Motor neuron (in vitro differentiated cells): ENCODE results near the gene RPS6KA4. TPM values are rescaled to one million over a fixed set of nuclear protein-coding genes. Genes with fewer than 3 reads are reported as not detected.
A peak's percentile ranks its signal among the peaks of the same experiment; 100 is the strongest.

Source experiments
- ATAC-seq, 8 experiments: fragments of 200-7000 bp; cut with Tn5 transposase; replicated peaks in 6 of 8; 2 replicates each; pipeline ENCODE4 v1.8.0; 2021; ENCODE audit warnings: mild to moderate bottlenecking in 8 of 8, moderate library complexity in 8 of 8
- H3K27ac ChIP-seq, 2 donors: fragments of 250-450 bp; sonication (Bioruptor Pico); 2 replicates each; pipeline ENCODE4 v1.9.0; 2021; ENCODE audit warnings: antibody characterized with exemption in 2 of 2, mild to moderate bottlenecking in 2 of 2, moderate library complexity in 1 of 2
- H3K4me1 ChIP-seq, 2 donors: fragments of 250-450 bp; sonication (Bioruptor Pico); replicated peaks in 1 of 2; 2 replicates each; pipeline ENCODE4 v1.6.1; 2021; ENCODE audit warnings: antibody characterized with exemption in 2 of 2, mild to moderate bottlenecking in 2 of 2, moderate library complexity in 1 of 2
- H3K4me3 ChIP-seq, 5 donors: fragments of 250-450 bp; sonication (Bioruptor Pico); 2 replicates each; pipeline ENCODE4 v1.9.0; 2021; ENCODE audit warnings: antibody characterized with exemption in 5 of 5, mild to moderate bottlenecking in 5 of 5, moderate library complexity in 4 of 5
- WGBS, 10 experiments: fragments of 450-650 bp; shearing (Covaris generic); methylation state at CpG; one replicate each; pipeline ENCODE4 v1.0.0; 2022; 5-methylcytosine and 5-hydroxymethylcytosine counted together
- in situ Hi-C, 9 experiments: fragments of 400-800 bp; cut with MboI; loops; one replicate each; pipeline ENCODE4 v1.15.0; 2021; ENCODE audit warnings: low sequenced_read_pairs in 9 of 9, low pct_unique_long_range_greater_than_20kb in 2 of 9; ENCODE audit not compliant: unreplicated experiment in 9 of 9
- total RNA-seq, 8 experiments: library from RNA; unstranded; fragments of 300-600 nt; gene quantifications; 2 replicates each; pipeline versions ENCODE4 v1.2.3 to v1.2.4, GENCODE V29; 2022

The RPS6KA4 gene
- total RNA-seq, 8 experiments from 2014 or later = 5.0 to 48.1 (median 12.3) TPM

GRCh38 chr11:64343767-64344559 is 15.0 kb upstream of the RPS6KA4 start:
- 20 to 72% methylated on average over 1 to 2 of the region's 18 CpGs; no CpG with 5 or more reads in 8 of the 10 experiments for WGBS, 10 experiments
- no peak for ATAC-seq
- in situ Hi-C loops = no loop called here

GRCh38 chr11:64344787-64345186 is 14.2 kb upstream of the RPS6KA4 start:
- Histone ChIP-seq H3K27ac (no peak overlapping the region), H3K4me1 (peaks cover 25 to 36% of the 10 kb centered on the region in 2 donors), H3K4me3 (no peak overlapping the region)
- ATAC-seq = no peak
- WGBS, 10 experiments = 88 to 94% (median 92%) methylated on average over 7 to 13 of the region's 28 CpGs; no CpG with 5 or more reads in 7 of the 10 experiments
- in situ Hi-C loops = no loop called here

More at GRCh38 chr11:64343767-64344559, 15.0 kb upstream of the RPS6KA4 start:
- Histone ChIP-seq H3K4me1 (peaks cover 25 to 35% of the 10 kb centered on the region in 2 donors), H3K4me3 (no peak overlapping the region), H3K27ac (peak overlapping the region in 1 of 2 donors; percentile 17)

DNA sequence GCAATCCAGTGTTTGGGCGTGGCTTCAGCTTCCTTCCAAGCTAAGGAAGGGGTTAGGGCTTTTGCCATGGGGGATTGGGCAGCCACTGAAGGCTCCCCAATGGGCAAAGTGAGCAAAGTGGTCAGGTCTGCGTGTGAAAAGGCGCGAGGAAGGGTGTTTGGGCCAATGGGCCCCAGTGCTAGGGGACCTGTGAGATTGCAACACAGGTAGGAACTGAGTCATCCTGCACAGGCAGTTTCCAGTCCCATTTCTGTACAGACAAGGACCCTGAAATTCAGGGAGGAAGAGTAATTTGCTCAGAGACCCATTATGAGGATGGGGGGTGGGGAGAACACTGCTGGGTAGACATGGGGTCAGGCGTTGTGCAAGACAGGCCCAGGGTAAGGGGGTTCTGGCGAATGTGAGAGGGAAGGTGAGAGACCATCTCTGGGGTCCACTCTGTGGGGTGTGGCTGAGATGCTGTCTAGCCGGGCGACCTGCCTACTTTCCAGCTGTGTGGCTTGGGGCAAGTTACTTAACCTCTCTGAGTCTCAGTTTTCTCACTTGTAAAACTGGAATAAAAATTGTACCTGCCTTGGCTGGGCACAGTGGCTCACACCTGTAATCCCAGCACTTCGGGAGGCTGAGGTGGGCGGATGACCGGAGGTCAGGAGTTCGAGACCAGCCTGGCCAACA is 11.6 kb upstream of the RPS6KA4 start:
- ATAC-seq = no peak

GRCh38 chr11:64348383-64349024 is 10.5 kb upstream of the RPS6KA4 start:
- Histone ChIP-seq H3K27ac (peak overlapping the region in 1 of 2 donors; percentile 68), H3K4me3 (no peak overlapping the region), H3K4me1 (peaks cover 16 to 28% of the 10 kb centered on the region in 2 donors)
- WGBS, 10 experiments = 30 to 86% methylated on average over 1 to 2 of the region's 14 CpGs; no CpG with 5 or more reads in 8 of the 10 experiments
- peak in 6 of 8 experiments; percentile 17 to 93 (median 25) for ATAC-seq
- in situ Hi-C loops = no loop called here

More for the DNA sequence above, 11.6 kb upstream of the RPS6KA4 start:
- in situ Hi-C loops = no loop called here
- Histone ChIP-seq H3K4me3 (no peak overlapping the region), H3K27ac (no peak overlapping the region), H3K4me1 (peaks cover 23 to 36% of the 10 kb centered on the region in 2 donors)
- 40 to 90% (median 82%) methylated on average over 1 to 8 of the region's 12 CpGs; no CpG with 5 or more reads in 3 of the 10 experiments for WGBS, 10 experiments

- in situ Hi-C loops = no loop called here
- Histone ChIP-seq H3K4me1 (peaks cover 11 to 23% of the 10 kb centered on the region in 2 donors), H3K4me3 (no peak overlapping the region), H3K27ac (no peak overlapping the region)
- WGBS, 10 experiments = 69 to 100% (median 92%) methylated on average over 1 to 5 of the region's 7 CpGs; no CpG with 5 or more reads in 7 of the 10 experiments
- ATAC-seq = no peak
These were observed 10.0 kb upstream of the RPS6KA4 start for GRCh38 chr11:64349025-64349387.

DNA sequence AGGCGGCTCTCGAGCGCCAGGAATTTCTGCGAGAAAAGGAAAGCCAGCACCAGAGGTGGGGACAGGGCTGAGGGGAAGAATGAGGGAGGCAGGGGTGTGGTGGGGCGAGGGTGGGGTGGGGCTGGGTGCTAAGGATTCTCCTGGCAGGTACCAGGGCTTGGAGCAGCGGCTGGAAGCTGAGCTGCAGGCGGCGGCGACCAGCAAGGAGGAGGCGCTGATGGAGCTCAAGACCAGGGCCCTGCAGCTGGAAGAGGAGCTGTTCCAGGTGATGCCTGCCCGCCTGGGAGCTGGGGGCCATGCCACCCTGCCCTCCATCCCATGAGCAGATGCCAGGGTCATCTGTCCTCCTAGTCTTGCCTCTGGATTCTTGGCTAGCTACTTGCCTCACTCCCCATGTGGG is 9.6 kb upstream of the RPS6KA4 start:
- peaks cover 10 to 23% of the 10 kb centered on the region in 2 donors for H3K4me1 ChIP-seq
- no peak for ATAC-seq
- H3K4me3 ChIP-seq = no peak overlapping the region
- 48 to 85% (median 80%) methylated on average over 1 to 4 of the region's 11 CpGs; no CpG with 5 or more reads in 7 of the 10 experiments for WGBS, 10 experiments
- in situ Hi-C loops = no loop called here
- no peak overlapping the region for H3K27ac ChIP-seq

DNA sequence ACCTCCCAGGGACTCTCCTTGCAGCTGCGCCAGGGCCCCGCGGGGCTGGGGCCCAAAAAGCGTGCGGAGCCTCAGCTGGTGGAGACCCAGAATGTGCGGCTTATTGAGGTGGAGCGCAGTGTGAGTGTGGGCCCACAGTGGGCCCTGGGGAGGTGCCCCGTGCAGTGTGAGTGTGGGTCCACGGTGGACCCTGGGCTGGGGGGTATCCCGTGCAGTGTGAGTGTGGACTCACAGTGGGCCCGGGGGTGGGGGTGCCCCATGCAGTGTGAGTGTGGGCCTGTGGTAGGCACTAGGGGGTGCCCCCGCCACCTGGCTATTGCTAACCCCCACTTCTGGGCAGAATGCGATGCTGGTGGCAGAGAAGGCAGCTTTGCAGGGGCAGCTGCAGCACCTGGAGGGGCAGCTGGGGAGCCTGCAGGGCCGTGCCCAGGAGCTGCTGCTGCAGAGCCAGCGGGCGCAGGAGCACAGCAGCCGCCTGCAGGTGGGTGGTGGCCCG is 7.8 kb upstream of the RPS6KA4 start:
- whole genome bisulfite sequencing, 10 experiments = 60 to 100% (median 98%) methylated on average over 1 to 5 of the region's 18 CpGs; no CpG with 5 or more reads in 6 of the 10 experiments
- Histone ChIP-seq H3K27ac (no peak overlapping the region), H3K4me1 (peaks cover 10 to 26% of the 10 kb centered on the region in 2 donors), H3K4me3 (no peak overlapping the region)
- ATAC-seq = no peak
- in situ Hi-C loops = no loop called here

DNA sequence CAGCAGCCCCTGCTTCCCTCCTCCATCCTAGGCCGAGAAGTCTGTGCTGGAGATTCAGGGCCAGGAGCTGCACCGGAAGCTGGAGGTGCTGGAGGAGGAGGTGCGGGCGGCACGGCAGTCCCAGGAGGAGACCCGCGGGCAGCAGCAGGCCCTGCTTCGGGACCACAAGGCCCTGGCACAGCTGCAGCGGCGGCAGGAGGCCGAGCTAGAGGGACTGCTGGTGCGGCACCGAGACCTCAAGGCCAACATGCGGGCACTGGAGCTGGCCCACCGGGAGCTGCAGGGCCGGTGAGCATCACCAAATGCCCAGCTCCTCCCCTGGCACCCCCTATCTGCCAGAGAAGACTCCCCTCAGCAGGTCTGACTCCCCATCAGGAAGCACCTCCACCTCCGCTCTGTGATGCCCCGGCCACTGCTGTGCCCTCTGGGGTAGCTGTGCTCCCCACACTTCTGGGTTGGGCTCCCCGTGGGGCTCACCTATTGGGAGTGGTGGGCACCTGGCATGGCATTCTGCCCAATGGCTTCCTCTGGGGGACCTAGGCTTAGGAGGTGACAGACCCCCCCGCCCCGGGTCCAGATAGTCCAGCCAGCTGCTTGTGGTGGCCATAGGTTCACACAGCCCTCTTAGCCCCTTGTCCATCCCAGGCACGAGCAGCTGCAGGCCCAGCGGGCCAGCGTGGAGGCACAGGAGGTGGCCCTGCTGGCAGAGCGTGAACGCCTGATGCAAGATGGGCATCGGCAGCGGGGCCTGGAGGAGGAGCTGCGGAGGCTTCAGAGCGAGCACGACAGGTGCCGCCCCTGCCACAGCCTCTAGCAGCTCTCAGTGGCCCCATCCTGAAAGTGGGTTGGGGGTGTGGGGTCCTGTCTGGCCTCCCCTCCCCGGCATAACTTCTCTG is 6.6 kb upstream of the RPS6KA4 start:
- WGBS, 10 experiments = 79 to 100% (median 90%) methylated on average over 1 to 9 of the region's 33 CpGs; no CpG with 5 or more reads in 4 of the 10 experiments
- Histone ChIP-seq H3K27ac (no peak overlapping the region), H3K4me3 (no peak overlapping the region), H3K4me1 (peaks cover 14 to 36% of the 10 kb centered on the region in 2 donors)
- in situ Hi-C loops = no loop called here
- ATAC-seq = no peak

GRCh38 chr11:64352995-64353714 is 5.8 kb upstream of the RPS6KA4 start:
- H3K27ac ChIP-seq = no peak overlapping the region
- ATAC-seq = no peak
- 60 to 94% (median 83%) methylated on average over 1 to 7 of the region's 34 CpGs; no CpG with 5 or more reads in 7 of the 10 experiments for WGBS, 10 experiments
- in situ Hi-C loops = no loop called here
- peaks cover 22 to 41% of the 10 kb centered on the region in 2 donors for H3K4me1 ChIP-seq
- H3K4me3 ChIP-seq = no peak overlapping the region

- in situ Hi-C loops = no loop called here
These were observed 5.1 kb upstream of the RPS6KA4 start for GRCh38 chr11:64353715-64354506.

More at GRCh38 chr11:64353715-64354506, 5.1 kb upstream of the RPS6KA4 start:
- ATAC-seq = no peak
- Histone ChIP-seq H3K27ac (peak overlapping the region in 1 of 2 donors; percentile 18), H3K4me3 (no peak overlapping the region), H3K4me1 (peaks cover 22 to 40% of the 10 kb centered on the region in 2 donors)
- 87% methylated on average over 3 of the region's 20 CpGs; no CpG with 5 or more reads in 9 of the 10 experiments for WGBS, 10 experiments
